SK-N-MC (cell line): Measurements from ENCODE around the gene TRMU.

ENCODE experiments used
- EZH2 ChIP-seq: fragments of 200-600 bp; sonication (generic); IDR thresholded peaks from one replicate; pipeline ENCODE4 v1.6.1; 2017; ENCODE audit warnings: antibody characterized with exemption
- POLR2AphosphoS5 ChIP-seq: IDR thresholded peaks from 2 replicates; pipeline ENCODE4 v1.6.1; 2012; ENCODE audit warnings: mild to moderate bottlenecking, low read depth, low read length, borderline replicate concordance

- TF ChIP-seq POLR2AphosphoS5: no peak
- no peak for TF ChIP-seq EZH2
Observed at GRCh38 chr22:46380581-46380980, 45.1 kb downstream of the TRMU start.
